ENCODE results near the gene GART.
"Not testable (repeated sequence)": the region's sequence is repeated elsewhere in the genome, so short reads cannot be mapped to it uniquely, and the experiment has no call there.

Gene GART

DNA sequence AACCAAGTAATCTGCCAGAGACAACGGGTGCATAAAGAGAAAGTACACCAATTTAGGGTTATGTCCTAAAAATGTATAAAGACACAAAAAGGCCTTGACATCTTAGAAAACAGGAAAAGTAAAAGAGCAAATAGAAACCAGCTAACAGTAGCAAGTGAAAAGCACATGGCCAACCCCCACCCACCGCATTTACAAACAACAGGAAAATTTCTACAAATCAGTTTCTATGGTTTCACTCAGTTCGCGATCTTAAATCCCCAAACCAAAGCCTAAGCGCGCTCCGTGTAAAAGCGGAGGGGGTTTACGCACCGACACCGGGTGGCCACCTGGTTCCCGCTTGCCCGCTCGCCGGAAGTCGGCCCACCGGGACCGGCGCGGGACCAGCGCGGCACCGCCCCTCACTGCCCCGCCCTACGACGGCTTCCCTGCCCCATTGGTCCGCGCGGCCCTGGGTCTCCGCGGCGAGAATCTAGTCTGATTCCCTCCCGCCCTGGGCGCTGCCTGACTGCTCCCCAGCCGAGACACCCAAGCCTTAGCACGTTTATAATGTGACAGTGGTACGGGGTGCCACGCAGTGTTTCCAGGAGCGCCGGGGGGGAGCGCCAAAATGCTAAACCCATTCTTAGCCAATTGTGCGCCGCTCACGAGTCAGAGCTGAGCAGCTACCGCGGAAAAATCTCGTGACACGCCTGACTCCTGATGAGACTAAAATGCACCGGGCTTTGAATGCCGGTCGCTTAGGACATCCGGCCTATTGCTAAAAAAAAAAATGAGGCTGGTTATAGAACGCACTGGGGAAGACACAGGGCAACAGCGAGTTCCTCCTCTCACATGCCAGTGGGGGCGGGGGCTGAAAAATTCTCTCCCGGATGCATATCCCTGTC lies at the start of gene GART:
Gene GART, minus strand, starts transcription at position 362 of the 884 bp plus-strand sequence. CDS start 2,802 bp downstream, outside the sequence.
- DNase-seq = peak in 13 of 14 donors; percentile 44 to 86 (median 80)

- DNase-seq = peak; percentile 29 to 93 (median 80)
These were observed 46.8 kb upstream of the GART start, which contains the start of gene DONSON for GRCh38 chr21:33588485-33589335. Gene DONSON, minus strand, starts transcription at chr21:33588684. Its CDS starts 43 bp downstream, at chr21:33588641.

GRCh38 chr21:33587792-33588484 lies 46.0 kb upstream of the GART start:
- DNase-seq = peak in 4 of 14 donors; percentile 18 to 61 (median 44)

- no peak for DNase-seq
These were observed 45.0 kb upstream of the GART start for GRCh38 chr21:33586927-33587326.

DNA sequence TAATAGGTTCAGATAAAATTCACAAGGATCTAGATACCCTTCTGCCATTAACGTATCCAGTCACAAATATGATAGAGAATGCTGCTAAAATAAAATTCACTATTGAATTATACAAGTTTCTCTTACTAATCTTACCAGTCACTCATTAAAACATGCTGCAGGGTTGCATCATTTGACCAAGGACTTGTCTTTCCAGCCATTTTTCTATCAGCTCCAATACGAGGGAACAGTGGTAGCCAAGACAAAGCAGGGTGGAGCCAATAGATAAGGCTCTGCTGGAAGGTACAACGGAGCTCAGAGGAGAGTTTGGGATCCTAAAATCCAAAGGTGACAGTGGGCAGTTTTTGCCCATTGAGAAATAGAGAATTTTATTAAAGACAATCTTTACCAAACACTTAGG lies 42.5 kb upstream of the GART start:
- no peak for DNase-seq

GRCh38 chr21:33578959-33579542 lies 37.1 kb upstream of the GART start:
- DNase-seq = no peak

- no peak for DNase-seq
These were observed 36.3 kb upstream of the GART start for GRCh38 chr21:33578214-33578613.

- DNase-seq = not testable (repeated sequence)
These were observed 34.8 kb upstream of the GART start for GRCh38 chr21:33576741-33577141.

GRCh38 chr21:33572350-33572749 lies 30.4 kb upstream of the GART start:
- no peak for DNase-seq

GRCh38 chr21:33569991-33570390 lies 28.1 kb upstream of the GART start:
- no peak for DNase-seq

DNA sequence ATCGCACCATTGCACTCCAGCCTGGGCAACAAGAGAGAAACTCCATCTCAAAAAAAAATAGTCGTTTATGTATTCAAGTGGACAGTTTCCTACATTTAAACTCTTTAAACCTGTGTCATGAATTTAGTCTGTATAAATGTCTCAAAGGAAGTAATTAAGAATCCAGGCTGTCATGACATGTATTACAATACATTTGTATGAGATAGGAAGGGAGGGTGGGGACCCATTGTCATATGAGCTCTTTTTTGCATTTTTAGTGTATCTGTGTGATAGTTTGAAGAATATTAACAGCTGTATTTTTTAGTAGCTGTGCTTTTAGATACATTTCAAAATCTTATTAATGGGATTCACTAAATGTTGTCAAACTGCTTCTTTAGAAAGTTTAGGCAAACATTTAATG lies 26.5 kb upstream of the GART start:
- no peak for DNase-seq

DNA sequence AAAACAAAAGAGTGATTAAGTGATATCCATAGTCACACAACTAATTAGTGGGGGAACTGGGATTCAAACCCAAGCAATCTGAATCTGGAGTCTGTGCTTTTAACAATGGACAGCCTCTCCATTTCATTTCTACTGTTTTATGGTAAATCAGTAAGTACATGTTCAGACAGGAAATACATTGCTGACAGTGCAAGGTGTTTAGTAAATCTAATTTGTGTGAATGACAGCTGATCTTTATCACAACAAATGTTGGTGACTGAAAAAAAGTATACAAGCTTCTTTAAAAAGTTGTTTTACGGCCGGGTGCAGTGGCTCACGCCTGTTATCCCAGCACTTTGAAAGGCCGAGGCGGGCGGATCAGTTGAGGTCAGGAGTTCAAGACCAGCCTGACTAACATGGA lies 26.0 kb upstream of the GART start:
- DNase-seq = no peak

- DNase-seq = no peak
These were observed 24.6 kb upstream of the GART start for GRCh38 chr21:33566514-33566913.

DNA sequence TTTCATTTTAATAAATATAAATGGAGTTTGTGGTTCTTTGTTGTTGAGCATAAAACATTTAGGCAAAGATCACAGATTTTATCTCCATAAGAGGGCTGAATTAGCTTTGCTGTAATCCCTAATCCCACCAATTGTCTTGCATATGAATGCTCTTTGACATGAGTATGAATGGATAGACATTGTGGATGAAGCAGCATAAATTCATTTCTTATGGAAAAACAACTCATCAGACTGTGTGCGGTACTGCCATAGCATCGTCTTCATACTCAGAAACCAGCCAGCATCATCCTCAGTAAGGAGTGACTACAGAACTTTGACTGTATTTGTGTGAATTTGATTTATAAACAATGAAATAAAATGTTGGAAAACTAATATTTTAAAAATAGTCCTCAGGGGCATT lies 20.5 kb upstream of the GART start:
- no peak for DNase-seq

DNA sequence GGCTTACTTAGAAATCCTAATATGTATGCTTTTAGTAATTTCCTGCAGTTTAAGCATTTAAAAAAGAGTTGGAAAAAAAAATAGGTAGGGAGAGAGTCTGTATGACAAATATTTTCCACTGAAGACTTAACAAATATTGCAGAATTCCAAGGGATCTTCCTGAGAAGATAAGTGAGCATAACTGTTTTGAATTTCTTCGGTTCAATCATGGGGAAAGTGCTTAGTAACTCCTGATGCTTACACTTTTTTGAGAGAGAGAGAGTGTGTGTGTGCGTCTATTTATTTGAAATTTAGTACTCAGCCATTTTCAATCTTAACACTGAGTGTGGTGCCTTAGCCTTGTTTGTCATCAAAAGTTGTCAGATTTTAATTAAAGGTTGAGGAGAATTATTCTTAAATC lies 19.5 kb upstream of the GART start:
- DNase-seq = no peak

- no peak for DNase-seq
These were observed 19.0 kb upstream of the GART start for GRCh38 chr21:33560965-33561364.

- no peak for DNase-seq
These were observed 17.9 kb upstream of the GART start for GRCh38 chr21:33559813-33560212.

DNA sequence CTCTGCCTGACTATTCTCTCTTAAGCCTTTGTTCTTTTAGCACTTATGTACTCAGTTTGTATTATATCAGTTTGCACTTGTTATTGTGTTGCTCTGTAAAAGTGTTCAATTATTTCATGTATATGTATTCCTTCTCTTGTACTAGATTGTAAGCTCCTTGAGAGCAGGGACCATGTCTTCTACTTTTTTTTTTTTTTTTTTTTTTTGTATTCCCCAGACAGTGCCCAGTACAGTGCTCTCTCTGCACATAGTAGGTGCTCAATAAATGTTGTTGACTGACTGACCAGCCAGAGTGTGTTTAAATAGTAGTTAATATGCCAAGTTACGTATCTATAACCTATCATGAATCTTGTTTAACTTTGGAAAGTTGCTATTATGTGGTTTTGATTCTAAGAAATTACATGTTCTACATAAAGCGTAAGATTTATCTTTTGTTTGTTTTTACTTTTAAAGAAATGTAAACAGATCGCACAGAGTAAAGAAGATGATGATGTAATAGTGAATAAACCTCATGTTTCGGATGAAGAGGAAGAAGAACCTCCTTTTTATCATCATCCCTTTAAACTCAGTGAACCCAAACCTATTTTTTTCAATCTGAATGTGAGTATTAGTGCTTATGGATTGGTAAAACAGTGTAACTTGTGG lies 17.0 kb upstream of the GART start:
- no peak for DNase-seq

DNA sequence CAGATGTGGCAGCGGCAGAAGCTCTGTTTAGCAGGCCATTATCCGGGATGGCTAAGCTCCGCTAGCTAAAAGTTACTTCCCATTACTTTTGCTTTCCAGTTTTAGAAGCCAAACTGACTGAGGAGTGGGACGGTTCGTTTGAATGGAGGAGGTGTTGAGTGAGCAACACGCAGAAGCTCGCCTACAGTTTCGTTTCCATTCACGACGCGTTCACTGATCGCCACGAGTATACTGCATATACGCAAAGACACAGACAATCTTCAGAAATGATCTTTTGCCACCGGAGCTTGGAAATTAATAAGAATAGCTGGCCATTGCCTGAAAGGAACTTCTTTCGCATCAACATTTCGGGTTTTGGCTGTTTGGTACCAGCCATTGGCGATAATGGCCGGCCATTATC lies 15.5 kb upstream of the GART start:
- no peak for DNase-seq

GRCh38 chr21:33554982-33555344 lies 13.0 kb upstream of the GART start:
- no peak for DNase-seq

DNA sequence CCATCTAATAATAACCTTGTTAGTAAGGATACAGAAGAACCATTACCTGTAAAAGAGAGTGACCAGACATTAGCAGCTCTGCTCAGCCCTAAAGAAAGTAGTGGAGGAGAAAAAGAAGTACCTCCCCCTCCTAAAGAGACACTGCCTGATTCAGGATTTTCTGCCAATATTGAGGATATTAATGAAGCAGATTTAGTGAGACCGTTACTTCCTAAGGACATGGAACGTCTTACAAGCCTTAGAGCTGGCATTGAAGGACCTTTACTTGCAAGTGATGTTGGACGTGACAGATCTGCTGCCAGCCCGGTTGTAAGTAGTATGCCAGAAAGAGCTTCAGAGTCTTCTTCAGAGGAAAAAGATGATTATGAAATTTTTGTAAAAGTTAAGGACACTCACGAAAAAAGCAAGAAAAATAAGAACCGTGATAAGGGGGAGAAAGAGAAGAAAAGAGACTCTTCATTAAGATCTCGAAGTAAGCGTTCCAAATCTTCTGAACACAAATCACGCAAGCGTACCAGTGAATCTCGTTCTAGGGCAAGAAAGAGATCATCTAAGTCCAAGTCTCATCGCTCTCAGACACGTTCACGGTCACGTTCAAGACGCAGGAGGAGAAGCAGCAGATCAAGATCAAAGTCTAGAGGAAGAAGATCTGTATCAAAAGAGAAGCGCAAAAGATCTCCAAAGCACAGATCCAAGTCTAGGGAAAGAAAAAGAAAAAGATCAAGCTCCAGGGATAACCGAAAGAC lies 12.5 kb upstream of the GART start:
- no peak for DNase-seq

Measured in C1 segment of cervical spinal cord (tissue), 14 donors.